GM12873 (cell line): Measurements from ENCODE around the gene COL27A1.

Experiments used
- TF ChIP-seq, protein P1 (sequence below): IDR thresholded peaks from 2 replicates; pipeline ENCODE4 v1.5.1; 2012; ENCODE audit warnings: low read depth, mild to moderate bottlenecking, moderate library complexity, low read length, control low read depth; ENCODE audit not compliant: insufficient read depth; ENCODE audit errors: missing control alignments

COL27A1 gene

DNA sequence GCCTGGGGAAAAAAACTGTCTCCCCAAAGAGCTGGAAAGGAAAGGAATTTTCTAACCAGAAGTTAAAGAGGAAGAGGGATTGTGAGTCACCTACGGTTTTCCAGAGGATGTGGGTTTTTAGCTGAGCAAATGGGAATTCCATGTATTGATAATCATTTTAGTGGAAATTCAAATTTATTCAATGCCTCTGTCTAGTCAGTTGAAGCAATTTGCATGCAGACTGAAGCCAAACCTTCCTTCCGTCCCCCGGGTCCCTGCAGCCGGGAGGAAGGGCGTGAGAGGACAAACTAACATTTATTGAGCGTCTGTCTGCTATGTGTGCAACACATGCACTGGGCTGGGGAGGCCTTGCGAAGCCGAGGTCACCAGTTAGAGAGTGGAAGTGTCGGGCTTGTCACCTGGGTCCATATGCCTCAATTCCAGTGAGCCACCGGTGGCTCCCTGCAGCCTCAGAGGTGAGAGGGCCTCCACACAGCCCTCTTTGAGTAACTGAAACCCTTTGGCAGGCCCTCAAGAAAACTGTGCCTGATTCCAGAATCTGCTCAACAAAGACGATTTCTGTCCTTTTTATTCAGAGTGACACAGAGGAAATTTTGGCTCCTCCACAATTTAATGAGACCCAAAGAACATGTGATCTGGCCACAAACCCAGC, 70.3 kb downstream of the COL27A1 start:
- TF ChIP-seq, protein P1, sequence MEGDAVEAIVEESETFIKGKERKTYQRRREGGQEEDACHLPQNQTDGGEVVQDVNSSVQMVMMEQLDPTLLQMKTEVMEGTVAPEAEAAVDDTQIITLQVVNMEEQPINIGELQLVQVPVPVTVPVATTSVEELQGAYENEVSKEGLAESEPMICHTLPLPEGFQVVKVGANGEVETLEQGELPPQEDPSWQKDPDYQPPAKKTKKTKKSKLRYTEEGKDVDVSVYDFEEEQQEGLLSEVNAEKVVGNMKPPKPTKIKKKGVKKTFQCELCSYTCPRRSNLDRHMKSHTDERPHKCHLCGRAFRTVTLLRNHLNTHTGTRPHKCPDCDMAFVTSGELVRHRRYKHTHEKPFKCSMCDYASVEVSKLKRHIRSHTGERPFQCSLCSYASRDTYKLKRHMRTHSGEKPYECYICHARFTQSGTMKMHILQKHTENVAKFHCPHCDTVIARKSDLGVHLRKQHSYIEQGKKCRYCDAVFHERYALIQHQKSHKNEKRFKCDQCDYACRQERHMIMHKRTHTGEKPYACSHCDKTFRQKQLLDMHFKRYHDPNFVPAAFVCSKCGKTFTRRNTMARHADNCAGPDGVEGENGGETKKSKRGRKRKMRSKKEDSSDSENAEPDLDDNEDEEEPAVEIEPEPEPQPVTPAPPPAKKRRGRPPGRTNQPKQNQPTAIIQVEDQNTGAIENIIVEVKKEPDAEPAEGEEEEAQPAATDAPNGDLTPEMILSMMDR, result no peak

DNA sequence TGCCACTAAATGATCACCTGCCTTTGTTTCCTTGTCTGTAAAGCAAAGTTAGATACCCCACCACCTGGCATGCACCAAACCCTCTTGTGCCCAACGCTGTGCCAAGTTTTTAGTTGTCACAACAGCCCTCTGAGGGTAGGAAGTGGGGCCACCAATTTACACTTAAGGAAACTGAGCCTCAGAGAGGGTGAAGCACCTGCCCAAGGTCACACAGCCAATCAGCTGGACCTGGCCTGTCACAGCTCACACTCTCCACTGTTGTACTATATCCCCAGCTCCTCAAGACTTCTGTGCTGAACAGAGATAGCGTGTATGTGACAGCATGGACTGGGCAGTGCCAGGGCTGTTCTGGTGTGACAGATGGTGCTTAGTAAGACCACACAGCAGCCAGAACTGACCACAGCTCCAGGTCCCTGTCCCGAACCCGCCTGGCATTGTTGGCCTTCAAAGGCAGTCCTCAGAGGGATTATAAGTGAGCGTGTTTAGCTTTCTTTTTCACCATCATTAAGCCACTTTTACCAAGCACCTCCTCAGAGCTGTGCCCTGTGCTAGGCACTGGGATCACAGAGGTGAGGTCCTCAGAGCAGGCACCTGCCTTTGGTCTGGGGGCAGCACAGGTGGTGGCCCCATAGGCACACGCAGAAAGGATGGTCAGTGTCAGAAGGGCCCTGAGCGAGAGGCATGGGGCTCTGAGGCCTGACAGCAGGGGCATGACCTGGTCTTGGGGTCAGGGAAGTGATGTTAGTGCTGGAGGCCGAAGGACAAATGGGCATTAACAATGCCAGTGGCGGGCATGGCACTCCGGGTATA, 71.1 kb downstream of the COL27A1 start:
- TF ChIP-seq, protein P1, result no peak

DNA sequence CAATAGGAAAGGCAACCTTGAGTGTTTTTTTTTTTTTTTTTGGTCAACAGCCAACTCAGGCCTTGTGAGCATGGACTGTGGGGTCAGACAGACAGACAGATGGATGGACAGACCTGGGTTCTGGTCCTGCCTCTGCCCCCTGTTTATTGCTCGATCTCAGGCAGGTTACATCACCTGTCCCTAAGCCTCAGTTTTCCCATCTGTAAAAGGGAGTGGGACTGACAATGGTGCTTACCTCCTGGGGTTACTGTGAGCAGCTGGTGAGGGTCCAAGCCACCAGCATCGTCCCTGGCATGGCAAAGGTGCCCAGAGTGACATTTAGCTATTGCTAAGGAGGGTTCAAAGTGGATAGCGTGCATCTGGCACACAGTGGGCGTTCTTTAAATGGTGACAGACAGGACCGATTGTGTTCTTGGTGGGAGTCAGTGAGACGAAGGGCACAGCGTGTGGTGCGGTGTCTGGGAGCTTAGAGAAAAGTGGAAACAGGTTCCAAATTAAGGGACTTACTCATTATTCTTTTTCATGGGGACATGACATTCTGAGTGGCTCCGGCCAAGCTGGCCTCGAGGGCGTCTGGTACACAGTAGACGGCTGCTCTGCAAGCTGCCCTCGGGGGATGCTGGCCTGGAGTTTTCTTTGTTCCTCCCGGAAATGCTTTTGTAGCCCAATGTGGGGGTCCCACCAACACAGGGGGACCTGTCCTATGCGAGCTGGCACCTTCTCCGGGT, 72.1 kb downstream of the COL27A1 start:
- TF ChIP-seq, protein P1, result no peak

DNA sequence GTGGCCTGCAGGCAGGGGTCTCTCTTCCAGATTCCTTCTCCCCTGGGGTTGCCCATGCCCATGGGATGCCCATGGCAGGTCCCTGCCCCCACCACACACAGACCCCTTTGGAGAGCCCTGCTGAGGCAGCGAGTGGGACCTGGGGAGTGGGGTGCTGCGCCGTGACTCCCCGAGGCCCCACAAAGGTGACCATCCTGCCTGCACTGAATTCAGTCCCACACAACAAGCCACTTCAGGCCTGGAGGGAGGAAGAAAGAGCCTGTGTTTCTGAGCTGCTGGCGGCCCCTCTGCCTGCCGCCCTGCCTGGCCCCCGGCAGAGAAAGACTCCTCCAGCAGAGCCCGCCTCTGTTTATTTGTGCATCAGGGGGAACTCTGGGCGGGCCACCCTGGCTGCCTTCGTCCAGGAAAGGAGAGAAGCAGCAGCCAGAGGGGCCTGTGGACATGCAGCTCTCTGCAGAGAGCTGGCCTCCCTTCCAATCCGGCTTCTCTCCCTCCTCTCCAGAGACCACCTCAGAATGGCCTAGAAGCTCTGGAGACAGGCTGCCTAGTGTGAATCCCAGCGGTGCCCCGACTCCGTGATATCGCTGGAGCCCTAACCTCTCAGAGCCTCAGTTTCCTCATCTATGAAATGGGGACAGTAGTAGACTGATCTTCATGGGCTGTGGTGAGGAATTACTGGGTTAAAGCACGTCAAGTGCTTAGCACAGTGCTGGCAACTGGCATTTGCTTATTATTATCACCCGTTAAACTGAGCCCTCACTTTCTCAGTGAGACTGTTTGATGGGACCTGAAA, 72.9 kb downstream of the COL27A1 start:
- TF ChIP-seq, protein P1, result no peak

DNA sequence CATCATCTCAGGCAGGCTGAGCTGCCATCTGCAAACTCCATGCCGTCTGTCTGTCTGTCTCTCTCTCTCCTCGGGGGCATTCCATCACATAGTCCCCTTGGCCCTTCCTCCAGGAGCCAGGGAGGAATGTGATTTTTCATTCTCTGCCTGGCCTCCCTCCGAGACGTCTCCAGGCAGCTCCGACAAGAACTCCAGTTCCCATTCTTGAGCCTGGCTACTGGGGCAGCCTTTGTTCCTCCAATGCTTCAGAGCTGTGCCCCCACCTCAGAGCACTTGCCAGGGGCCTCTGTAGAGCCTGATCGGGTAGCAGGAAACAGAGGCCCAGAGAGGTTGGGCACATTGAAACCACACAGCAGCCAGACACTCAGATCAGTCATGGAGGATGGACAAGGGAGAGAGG, 74.0 kb downstream of the COL27A1 start:
- TF ChIP-seq, protein P1, result no peak

DNA sequence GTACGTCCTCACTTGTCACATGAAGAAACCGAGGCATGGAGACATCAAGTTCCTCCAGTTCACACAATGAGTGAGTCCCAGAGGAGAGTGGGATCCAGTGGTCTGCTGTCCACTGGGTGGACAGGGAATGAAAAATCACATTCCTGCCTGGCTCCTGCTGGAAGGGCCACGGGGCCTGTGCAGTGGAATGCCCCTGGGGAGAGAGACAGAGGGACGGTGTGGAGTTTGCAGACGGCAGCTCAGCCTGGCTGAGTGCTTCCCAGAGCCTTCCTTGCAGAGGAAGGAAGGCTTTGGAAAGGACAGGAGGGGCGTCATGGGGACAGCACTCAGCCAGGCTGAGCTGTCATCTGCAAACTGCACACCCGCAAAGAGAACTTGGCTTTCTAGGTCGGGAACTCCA, 74.7 kb downstream of the COL27A1 start:
- TF ChIP-seq, protein P1, result no peak
